Glomerular visceral epithelial cell (primary cell): ENCODE data around the gene ABCA7.
A peak's percentile ranks its signal among the peaks of the same experiment; 100 is the strongest.

Experiments
- DNase-seq: peaks from one replicate; pipeline ENCODE4 v3.0.0-alpha.2; 2016; ENCODE audit errors: extremely low spot score

The ABCA7 gene

DNA sequence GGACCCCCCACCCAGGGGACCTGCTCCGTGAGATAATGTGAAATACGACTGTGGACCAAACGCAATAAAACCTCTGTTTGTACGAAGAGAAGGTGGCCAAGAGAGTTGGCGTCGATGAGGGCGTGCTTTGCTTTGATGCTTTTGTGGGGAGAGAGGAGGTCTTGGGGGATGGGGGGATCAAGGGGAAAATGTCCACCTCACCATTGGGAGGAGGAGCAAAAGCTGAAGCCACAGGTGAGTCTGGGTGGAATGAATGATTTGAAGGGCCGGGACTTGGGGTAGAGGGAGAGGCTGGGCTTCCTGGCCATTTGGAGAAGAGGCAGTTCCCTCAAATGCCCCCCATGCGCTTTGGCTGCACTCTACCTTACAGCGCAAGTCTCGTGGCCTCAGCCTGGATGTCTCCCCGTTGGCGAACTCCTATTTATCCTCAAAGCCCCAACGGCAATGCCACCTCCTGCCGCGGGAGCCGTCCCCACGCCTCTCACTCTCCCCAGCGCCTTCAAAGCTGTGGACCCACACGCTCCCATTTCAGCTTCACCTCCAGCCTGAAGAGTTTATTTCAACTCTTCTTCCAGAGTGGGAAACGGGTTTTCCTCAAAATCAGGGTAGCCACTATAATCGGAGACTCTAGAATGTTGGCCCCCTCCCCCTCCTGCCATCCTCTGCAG is 795 bp upstream of the ABCA7 start:
- DNase-seq, result no peak

DNA sequence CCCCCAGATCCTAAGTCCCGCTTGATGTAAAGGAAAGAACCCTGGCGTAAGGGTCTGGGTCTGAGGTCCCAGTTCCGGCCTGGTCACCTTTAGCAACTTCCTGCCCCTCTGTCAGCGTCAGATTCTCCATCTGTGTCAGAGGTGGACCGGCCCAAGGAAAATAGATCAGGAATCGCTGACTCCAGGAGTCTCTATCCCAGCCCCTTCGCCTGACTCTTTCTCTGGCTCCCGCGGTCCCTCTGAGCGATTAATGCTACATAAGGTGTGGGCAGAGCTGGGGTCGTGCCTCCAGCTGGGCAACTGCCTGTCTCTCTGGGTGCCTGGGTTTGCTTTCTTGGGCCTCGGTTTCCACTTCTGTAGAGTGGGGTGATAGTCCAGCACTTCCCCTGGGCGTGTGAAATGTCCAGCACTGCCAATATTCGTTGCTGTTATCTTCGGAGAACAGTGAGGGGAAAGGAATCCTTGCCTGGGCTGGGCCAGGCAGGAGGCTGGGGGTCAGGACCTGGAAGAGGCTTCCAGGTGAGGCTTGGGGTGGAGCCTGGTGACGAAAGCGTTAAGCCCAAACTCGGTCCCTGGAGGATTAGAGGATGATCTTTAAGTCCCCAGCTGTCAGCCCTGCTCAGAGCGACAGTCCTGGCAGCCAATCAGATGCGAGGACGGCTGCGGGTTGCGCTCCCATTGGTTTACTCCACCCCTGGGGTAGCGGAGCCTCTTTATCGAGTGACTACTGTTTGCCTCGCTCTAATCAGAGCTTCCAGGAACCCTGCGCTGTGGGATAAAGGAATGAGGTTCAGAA is 767 bp downstream of the ABCA7 start:
- DNase-seq, result peak; percentile 89

DNA sequence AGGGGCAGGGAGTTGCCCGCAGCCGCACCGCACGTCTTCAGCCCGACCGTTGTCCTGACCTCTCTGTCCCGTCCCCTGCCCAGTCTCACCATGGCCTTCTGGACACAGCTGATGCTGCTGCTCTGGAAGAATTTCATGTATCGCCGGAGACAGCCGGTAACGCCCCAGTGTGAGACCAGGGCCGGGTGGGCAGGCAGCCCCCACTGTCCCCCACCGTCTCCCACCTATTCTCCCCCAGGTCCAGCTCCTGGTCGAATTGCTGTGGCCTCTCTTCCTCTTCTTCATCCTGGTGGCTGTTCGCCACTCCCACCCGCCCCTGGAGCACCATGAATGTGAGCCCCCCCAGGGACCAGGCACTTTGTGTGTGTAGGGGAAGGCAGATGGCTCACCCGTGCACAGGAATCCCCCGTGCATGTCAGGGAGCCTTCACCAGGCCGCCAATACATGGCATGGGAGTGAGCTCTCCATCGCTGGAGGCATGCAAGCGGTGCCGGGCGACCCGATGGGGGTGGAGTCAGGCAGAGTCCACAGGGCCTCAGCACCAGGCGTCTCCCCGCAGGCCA is 1.4 kb downstream of the ABCA7 start:
- no peak for DNase-seq

DNA sequence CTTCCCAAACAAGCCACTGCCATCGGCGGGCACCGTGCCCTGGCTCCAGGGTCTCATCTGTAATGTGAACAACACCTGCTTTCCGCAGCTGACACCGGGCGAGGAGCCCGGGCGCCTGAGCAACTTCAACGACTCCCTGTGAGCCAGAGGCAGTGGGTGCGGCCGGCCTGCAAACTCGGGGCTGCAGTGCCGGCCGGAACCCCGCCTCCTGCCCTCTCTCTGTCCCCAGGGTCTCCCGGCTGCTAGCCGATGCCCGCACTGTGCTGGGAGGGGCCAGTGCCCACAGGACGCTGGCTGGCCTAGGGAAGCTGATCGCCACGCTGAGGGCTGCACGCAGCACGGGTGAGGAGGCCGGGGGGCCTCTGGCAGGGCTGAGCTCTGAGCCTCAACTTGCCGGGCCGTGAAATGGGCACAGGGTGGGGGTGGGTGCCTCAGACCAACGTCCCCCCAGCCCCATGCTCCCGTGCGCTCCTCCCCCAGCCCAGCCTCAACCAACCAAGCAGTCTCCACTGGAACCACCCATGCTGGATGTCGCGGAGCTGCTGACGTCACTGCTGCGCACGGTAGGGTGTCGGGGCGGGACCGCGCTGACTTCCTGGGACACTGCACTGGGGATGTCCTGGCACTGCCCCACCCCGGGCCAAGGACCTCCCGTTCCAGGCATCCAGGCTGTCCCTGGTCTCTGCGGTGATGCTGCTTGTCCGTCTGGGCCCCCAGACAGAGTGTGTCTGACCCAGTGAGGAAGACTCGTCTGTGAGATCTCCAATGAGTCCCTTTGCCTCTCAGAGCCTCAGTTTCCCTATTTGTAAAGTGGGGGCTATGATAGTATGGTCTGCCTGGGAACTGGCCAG is 2.2 kb downstream of the ABCA7 start:
- DNase-seq, result no peak

DNA sequence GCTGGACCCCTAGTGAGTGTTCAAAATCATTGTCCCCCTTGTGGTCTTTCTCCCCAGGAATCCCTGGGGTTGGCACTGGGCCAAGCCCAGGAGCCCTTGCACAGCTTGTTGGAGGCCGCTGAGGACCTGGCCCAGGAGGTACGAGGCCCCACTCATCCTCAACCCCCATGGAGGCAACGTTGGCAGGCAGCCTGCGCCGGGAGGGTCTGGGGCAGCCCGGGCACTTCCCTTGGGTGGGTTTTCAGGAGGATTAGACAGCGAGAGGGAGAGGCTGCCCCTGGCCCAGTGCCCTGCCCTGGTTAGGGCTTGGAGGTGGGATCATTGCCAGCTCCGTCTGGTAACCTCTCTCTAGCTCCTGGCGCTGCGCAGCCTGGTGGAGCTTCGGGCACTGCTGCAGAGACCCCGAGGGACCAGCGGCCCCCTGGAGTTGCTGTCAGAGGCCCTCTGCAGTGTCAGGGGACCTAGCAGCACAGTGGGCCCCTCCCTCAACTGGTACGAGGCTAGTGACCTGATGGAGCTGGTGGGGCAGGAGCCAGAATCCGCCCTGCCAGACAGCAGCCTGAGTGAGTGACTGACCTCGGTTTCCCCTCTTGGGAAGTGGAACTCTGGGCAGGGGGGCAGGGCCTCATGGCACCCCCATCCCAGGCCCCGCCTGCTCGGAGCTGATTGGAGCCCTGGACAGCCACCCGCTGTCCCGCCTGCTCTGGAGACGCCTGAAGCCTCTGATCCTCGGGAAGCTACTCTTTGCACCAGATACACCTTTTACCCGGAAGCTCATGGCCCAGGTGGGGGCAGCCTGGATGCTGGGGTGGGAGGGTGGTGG is 3.0 kb downstream of the ABCA7 start:
- no peak for DNase-seq

DNA sequence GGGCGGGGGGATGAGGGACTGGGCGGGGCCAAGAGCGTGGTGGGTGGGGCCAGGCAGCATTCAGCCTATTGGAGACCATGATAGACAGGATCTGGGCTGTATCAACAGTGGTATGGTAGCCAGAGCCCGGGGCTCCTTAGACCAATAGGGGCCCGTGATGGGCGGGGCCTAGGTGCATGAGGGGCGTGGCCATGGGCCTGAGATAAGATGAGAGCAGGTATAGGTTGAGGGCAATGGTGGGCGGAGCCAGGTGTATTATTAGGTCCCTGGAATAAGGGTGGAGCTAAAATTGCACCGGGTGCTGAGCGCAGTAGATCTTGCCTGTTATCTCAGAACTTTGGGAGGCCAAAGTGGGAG is 5.3 kb downstream of the ABCA7 start:
- peak; percentile 52 for DNase-seq

DNA sequence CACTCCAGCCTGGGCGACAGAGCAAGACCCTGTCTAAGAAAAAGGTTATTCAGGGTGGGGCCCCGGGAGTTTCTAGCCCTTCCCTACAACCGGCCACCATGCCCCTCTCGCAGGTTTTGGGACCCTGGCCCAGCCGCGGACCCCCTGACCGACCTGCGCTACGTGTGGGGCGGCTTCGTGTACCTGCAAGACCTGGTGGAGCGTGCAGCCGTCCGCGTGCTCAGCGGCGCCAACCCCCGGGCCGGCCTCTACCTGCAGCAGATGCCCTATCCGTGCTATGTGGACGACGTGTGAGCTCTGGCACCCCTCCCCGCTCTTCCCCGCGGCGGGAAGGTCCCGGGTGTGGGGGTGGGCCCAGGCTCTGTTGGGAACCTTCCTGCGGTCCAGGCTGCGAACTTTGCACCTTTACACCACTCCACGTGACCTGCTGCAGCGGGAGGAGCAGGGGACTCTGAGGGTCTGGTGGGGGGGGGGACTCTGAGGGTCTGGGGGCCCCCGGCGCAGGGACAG is 6.3 kb downstream of the ABCA7 start:
- no peak for DNase-seq

DNA sequence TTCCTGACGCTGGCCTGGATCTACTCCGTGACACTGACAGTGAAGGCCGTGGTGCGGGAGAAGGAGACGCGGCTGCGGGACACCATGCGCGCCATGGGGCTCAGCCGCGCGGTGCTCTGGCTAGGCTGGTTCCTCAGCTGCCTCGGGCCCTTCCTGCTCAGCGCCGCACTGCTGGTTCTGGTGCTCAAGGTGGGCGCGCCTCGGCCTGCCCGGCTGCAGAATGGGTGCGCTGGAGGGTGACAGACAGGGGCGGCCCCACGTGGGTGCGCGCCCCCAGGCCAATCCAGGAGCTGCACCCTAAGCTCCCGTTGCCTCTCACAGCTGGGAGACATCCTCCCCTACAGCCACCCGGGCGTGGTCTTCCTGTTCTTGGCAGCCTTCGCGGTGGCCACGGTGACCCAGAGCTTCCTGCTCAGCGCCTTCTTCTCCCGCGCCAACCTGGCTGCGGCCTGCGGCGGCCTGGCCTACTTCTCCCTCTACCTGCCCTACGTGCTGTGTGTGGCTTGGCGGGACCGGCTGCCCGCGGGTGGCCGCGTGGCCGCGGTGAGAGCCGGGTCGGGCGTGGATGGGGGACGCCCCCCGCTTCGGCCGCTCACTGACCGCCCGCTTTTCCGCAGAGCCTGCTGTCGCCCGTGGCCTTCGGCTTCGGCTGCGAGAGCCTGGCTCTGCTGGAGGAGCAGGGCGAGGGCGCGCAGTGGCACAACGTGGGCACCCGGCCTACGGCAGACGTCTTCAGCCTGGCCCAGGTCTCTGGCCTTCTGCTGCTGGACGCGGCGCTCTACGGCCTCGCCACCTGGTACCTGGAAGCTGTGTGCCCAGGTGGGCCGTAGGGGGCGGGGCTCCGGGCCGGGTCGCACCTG is 7.2 kb downstream of the ABCA7 start:
- DNase-seq, result no peak

DNA sequence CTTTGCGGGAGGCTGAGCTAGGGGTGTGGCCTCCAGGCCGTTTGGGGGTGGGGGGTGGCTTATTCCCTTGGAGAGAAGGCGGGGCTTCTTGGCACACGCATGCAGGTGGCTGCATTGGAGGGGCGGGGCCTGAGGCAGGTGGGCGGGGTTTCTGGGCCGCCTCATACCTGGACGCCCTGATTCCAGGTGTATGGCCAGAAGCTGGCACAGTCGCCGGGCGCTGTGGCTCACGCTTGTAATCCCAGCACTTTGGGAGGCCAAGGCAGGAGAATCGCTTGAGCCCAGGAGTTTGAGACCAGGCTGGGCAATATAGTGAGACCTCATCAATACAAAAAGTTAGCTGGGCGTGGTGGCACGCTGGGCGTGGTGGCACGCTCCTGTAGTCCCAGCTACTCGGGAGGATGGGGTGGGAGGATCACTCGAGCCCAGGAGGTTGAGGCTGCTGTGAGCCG is 7.8 kb downstream of the ABCA7 start:
- DNase-seq, result no peak

DNA sequence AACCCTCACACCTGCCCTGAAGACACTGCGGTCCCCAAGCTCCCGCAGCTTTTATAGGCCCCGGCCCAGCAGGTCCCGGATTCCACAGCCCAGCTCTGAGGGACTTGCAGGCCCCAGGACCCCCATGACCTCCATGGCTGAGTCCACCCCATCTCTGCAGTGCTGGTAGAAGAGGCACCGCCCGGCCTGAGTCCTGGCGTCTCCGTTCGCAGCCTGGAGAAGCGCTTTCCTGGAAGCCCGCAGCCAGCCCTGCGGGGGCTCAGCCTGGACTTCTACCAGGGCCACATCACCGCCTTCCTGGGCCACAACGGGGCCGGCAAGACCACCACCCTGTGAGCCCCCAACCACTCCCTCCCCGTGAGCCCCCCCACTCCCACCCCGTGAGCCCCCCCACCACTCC is 9.2 kb downstream of the ABCA7 start:
- no peak for DNase-seq

DNA sequence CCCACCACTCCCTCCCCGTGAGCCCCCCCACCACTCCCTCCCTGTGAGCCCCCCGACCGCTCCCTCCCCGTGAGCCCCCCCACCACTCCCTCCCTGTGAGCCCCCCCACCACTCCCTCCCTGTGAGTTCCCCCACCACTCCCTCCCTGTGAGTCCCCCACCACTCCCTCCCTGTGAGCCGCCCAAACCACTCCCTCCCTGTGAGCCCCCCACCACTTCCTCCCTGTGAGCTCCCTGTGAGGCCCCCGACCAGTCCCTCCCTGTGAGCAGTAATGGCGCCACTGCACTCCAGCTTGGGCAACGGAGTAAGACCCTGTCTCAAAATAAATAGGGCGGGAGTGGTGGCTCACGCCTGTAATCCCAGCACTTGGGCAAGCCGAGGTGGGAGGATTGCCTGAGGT is 9.9 kb downstream of the ABCA7 start:
- no peak for DNase-seq

DNA sequence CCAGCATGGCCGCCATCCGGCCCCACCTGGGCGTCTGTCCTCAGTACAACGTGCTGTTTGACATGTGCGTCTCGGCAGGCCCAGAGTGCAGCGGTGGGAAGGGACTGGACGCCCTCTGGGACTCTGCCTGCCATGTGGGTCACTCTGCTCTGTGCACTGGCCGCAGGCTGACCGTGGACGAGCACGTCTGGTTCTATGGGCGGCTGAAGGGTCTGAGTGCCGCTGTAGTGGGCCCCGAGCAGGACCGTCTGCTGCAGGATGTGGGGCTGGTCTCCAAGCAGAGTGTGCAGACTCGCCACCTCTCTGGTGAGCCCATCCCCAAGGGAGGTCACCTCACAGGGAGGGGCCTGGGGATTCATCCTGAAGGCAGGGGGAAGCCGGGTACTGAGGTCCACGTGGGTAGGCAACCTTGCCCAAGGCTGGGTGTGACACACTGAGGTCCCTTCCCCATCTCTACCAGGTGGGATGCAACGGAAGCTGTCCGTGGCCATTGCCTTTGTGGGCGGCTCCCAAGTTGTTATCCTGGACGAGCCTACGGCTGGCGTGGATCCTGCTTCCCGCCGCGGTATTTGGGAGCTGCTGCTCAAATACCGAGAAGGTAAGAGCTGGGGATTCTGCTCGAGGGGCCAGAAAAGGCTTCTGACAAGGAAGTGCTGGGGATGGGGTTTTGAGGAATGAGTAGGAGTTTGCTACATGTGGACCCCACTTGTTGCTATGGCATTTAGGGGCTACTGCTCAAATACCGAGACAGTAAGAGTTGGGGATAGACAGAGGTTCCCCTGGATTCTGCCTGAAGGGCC is 11.3 kb downstream of the ABCA7 start:
- no peak for DNase-seq

DNA sequence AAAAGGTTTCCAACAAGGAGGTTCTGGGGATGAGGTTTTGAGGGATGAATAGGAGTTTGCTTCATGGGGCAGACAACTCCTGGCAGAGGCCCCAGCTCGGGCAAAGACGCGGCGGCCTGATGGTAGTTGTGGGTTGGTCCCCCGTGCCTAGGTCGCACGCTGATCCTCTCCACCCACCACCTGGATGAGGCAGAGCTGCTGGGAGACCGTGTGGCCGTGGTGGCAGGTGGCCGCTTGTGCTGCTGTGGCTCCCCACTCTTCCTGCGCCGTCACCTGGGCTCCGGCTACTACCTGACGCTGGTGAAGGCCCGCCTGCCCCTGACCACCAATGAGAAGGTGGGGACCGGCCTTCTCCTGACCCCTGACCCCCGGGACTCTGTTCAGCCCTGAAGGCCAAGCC is 11.9 kb downstream of the ABCA7 start:
- DNase-seq, result no peak

DNA sequence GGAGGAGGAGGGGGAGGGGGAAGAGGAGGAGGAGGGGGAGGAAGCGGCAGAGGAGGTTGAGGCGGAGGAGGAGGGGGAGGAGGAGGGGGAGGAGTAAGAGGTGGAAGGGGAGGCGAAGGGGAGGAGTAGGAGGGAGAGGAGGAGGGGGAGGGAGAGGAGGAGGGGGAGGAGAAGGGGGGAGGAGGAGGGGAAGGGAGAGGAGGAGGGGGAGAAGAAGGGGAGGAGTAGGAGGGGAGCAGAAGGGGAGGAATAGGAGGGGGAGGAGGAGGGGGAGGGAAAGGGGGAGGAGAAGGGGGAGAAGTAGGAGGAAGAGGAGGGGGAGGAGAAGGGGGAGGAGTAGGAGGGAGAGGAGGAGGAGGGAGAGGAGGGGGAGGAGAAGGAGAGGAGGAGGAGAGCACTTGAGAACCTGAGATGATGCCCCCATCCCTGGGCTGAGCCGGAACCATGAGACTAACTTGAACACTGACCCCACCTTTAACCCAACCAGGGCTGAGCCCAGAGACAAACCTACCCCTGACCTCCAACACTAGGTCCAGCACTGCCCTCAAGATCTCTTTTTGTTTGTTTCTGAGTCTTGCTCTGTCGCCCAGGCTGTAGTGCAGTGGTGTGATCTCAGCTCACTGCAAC is 12.6 kb downstream of the ABCA7 start:
- DNase-seq, result no peak

DNA sequence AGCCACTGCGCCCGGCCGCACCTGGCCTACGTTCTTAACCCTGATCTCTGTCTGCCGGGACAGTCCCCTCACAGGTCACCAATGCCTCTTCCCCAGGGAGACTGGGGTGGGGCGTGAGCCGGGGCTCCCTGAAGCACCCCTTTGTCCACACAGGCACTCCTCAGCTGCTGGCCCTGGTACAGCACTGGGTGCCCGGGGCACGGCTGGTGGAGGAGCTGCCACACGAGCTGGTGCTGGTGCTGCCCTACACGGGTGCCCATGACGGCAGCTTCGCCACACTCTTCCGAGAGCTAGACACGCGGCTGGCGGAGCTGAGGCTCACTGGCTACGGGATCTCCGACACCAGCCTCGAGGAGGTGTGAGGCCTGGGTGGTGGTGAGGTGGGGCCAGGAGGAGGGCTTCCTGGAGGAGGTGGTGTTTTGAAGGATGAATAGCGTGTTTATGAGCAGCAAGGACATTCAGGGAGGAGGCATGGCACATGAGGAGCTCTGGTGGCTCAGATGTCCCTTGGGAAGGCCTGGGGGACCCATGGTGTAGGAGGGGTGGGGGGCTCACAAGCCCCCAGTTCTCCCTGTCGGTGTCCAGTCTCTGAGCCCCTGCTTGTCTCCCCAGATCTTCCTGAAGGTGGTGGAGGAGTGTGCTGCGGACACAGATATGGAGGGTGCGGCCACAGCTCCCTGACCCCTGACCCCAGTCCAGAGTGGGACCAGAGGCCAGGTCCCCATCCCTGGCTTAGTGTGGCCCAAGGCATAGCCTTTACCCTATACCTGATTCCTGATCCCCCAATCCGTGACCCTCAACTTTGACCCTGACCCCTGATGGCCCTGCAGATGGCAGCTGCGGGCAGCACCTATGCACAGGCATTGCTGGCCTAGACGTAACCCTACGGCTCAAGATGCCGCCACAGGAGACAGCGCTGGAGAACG is 13.5 kb downstream of the ABCA7 start:
- no peak for DNase-seq

DNA sequence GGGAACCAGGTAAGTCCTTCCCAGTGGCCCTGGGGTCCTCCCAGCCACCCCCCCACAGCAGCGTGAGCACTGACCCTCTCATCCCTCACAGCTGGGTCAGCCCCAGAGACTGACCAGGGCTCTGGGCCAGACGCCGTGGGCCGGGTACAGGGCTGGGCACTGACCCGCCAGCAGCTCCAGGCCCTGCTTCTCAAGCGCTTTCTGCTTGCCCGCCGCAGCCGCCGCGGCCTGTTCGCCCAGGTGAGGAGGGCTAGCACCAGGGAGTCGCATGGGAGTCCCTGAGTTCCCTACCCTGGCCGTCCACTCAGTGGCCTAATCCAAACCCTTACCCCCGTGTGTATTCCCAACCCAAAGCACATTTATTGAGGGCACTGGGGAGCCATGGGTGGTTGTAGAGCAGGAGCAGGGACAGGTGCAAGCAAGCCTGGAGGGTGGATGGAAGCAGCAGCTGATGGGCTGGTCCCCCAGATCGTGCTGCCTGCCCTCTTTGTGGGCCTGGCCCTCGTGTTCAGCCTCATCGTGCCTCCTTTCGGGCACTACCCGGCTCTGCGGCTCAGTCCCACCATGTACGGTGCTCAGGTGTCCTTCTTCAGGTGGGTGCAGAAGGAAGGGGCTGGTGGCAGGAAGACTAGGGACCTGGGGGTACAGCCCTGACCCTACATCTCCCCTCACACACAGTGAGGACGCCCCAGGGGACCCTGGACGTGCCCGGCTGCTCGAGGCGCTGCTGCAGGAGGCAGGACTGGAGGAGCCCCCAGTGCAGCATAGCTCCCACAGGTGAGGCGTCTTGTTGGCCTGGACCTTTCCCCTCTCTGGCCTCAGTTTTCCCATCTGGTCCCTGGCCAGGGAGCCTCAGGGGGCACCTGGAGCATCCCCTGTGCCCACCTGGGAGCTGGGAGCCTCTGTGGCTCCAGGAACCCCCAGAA is 14.5 kb downstream of the ABCA7 start:
- DNase-seq, result no peak

DNA sequence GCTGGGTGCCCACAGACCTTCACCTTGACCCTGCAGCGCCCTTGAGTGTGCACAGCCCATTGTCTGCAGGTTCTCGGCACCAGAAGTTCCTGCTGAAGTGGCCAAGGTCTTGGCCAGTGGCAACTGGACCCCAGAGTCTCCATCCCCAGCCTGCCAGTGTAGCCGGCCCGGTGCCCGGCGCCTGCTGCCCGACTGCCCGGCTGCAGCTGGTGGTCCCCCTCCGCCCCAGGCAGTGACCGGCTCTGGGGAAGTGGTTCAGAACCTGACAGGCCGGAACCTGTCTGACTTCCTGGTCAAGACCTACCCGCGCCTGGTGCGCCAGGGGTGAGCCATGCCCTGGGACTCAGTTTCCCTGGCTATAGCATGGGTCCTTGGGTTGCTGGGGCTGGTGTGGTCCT is 15.1 kb downstream of the ABCA7 start:
- DNase-seq, result no peak
